Measurements from ENCODE around the gene SH3BP1. TPM values are rescaled to one million over a fixed set of nuclear protein-coding genes. Genes with fewer than 3 reads are reported as not detected.

SH3BP1 gene
- total RNA-seq, 1 experiment from 2014 or later, result 47.1 TPM

Small RNA genes lying within 50 kb of the gene (small RNA-seq; reads per million reads assigned to genes)
- not detected for gene RN7SL385P

Other genes starting within 250 kb of the SH3BP1 start
- 0.03 TPM in 1 of 2 replicates, not detected in the other for gene ELFN2, start 212.2 kb upstream of the SH3BP1 start, total RNA-seq (2014; rRNA removed; shearing (Covaris generic))
- 1.0 and 2.1 TPM in 2 replicates for gene MFNG, start 153.3 kb upstream of the SH3BP1 start, total RNA-seq (2014; rRNA removed; shearing (Covaris generic))
- gene CARD10, start 120.3 kb upstream of the SH3BP1 start, total RNA-seq (2014; rRNA removed; shearing (Covaris generic)), result 32.7 and 50.4 TPM in 2 replicates
- gene CDC42EP1, start 79.2 kb upstream of the SH3BP1 start, total RNA-seq (2014; rRNA removed; shearing (Covaris generic)), result 62.3 and 68.7 TPM in 2 replicates
- gene LGALS2, start 59.6 kb upstream of the SH3BP1 start, total RNA-seq (2014; rRNA removed; shearing (Covaris generic)), result 11.1 and 13.0 TPM in 2 replicates
- gene GGA1, start 30.8 kb upstream of the SH3BP1 start, total RNA-seq (2014; rRNA removed; shearing (Covaris generic)), result 54.1 and 55.1 TPM in 2 replicates
- 25.4 and 33.0 TPM in 2 replicates for gene PDXP, start 19.1 kb downstream of the SH3BP1 start, total RNA-seq (2014; rRNA removed; shearing (Covaris generic))
- gene LGALS1, start 36.0 kb downstream of the SH3BP1 start, total RNA-seq (2014; rRNA removed; shearing (Covaris generic)), result 15.3 and 30.9 TPM in 2 replicates
- 25.2 and 42.3 TPM in 2 replicates for gene NOL12, start 46.7 kb downstream of the SH3BP1 start, total RNA-seq (2014; rRNA removed; shearing (Covaris generic))
- gene TRIOBP, start 57.4 kb downstream of the SH3BP1 start, total RNA-seq (2014; rRNA removed; shearing (Covaris generic)), result 91.3 and 98.4 TPM in 2 replicates
- gene GCAT, start 168.3 kb downstream of the SH3BP1 start, total RNA-seq (2014; rRNA removed; shearing (Covaris generic)), result 23.5 and 29.6 TPM in 2 replicates
- gene GALR3, start 183.7 kb downstream of the SH3BP1 start, total RNA-seq (2014; rRNA removed; shearing (Covaris generic)), result not detected in 2 replicates
- 17.8 and 19.6 TPM in 2 replicates for gene ANKRD54, start 204.7 kb downstream of the SH3BP1 start, total RNA-seq (2014; rRNA removed; shearing (Covaris generic))
- gene EIF3L, start 209.8 kb downstream of the SH3BP1 start, total RNA-seq (2014; rRNA removed; shearing (Covaris generic)), result 219 and 230 TPM in 2 replicates